ENCODE results near the gene EHBP1L1. TPM values are rescaled to one million over a fixed set of nuclear protein-coding genes. Genes with fewer than 3 reads are reported as not detected.
A peak's percentile ranks its signal among the peaks of the same experiment; 100 is the strongest.

Gene EHBP1L1
- total and polyA plus RNA-seq, 2 of the 13 experiments (the other 11 are each of a cell fraction or from before 2014, with no cell fraction given): 8.3 to 10.6 TPM

DNA sequence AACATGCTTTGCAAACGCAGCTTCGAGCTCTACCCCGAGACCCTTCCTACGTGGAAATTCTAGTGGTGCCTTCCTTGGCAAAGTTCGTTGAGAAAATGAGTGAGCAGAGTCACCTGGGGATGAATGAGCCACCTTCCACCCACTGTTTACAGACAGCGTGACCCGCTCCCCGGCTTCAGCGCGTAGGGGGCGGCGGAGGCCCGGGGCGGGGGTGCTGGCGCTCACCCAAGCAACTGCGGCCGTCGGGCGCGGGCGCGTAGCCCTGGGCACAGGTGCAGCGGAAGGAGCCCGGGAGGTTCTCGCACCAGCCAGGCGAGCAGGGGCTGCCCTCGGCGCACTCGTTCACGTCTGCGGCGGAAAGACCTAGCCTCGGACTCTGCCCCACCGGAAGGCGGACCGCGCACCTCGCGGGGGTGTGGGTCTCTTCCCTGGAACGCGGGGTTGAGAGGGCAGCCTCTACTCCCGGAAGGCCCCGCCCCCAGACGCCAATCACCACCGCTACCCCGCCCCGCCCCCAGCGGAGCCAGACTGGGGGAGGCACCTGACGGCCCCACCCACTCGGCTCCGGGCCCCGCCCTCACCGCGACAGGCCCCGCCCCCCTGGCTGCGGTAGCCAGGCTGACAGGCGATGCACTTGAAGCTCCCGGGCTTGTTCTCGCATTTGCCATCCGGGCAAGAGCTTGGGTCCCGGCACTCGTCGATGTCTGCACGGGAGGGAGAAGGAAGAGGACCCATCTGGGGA lies 29.5 kb upstream of the EHBP1L1 start:
- H3K79me2 ChIP-seq (ENCODE audit: insufficient read depth, low read length): no peaks in the 10 kb centered on the region
- peak overlapping the region; percentile 44 to 68 (median 58); a peak in 5 of 6 replicates for H3K4me3 ChIP-seq (replicated peaks in 1 of 3; ENCODE audit: insufficient read depth in 1 of 3, low read depth in 2 of 3, low read length in 3 of 3)
- peak; percentile 64 for ATAC-seq
- ChIA-PET POLR2A (interaction anchor here (0.7 to 2.0 kb wide), 5 partner anchors 14 to 68 kb away, joined by 3 to 7 read pairs (median 3); partner anchors contain the start of gene ZNRD2), CTCF (ENCODE audit: low intra/inter-chr PET ratio, low total read pairs) (no interaction called here)
- H2AFZ ChIP-seq (ENCODE audit: low read length): no peak overlapping the region
- no peaks in the 10 kb centered on the region for H4K20me1 ChIP-seq (ENCODE audit: insufficient read depth, low read length)
- H3K4me2 ChIP-seq (ENCODE audit: low read depth, low read length): peak overlapping the region; percentile 73
- H3K27ac ChIP-seq (ENCODE audit: extremely low read length, insufficient read depth, low read length): peak overlapping the region; percentile 66
- no peaks in the 10 kb centered on the region for H3K9me3 ChIP-seq (ENCODE audit: low read length)
- DNase-seq (ENCODE audit: low spot score): peak; percentile 75
- 73% methylated on average over 29 of the region's 64 CpGs for WGBS (ENCODE audit: low lambda C conversion rate)
- H3K27me3 ChIP-seq (ENCODE audit: control insufficient read depth in 1 of 2, insufficient read depth in 2 of 2, low read length in 2 of 2): no peaks in the 10 kb centered on the region
- BruUV-seq (replicated peaks): no TSS peak
- in situ Hi-C loops (cut with HindIII; ENCODE audit: extremely low pct_ligation_motif_present, low pct_unique_long_range_greater_than_20kb): no loop called here
- H3K36me3 ChIP-seq (replicated peaks in 1 of 2; ENCODE audit: control insufficient read depth in 1 of 2, insufficient read depth in 2 of 2, low read length in 2 of 2): peaks cover 4 to 11% of the 10 kb centered on the region in 2 experiments; a peak in 2 of 5 replicates
- no peak for FAIRE-seq
- H3K9ac ChIP-seq (ENCODE audit: insufficient read depth, low read depth, low read length): peak overlapping the region; percentile 61
- H3K4me1 ChIP-seq (ENCODE audit: insufficient read depth, low read length): peaks cover 26% of the 10 kb centered on the region
- intact Hi-C loops (cut with micrococcal nuclease; ENCODE audit: unreplicated experiment): no loop called here
- TF ChIP-seq, protein P1, sequence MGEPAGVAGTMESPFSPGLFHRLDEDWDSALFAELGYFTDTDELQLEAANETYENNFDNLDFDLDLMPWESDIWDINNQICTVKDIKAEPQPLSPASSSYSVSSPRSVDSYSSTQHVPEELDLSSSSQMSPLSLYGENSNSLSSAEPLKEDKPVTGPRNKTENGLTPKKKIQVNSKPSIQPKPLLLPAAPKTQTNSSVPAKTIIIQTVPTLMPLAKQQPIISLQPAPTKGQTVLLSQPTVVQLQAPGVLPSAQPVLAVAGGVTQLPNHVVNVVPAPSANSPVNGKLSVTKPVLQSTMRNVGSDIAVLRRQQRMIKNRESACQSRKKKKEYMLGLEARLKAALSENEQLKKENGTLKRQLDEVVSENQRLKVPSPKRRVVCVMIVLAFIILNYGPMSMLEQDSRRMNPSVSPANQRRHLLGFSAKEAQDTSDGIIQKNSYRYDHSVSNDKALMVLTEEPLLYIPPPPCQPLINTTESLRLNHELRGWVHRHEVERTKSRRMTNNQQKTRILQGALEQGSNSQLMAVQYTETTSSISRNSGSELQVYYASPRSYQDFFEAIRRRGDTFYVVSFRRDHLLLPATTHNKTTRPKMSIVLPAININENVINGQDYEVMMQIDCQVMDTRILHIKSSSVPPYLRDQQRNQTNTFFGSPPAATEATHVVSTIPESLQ (CRISPR knock-in tag; conservative IDR thresholded peaks at IDR 0.05): no peak
- TF ChIP-seq ZNF891 (CRISPR knock-in tag; IDR thresholded peaks at IDR 0.05) (no peak), ATF1 (CRISPR knock-in tag; IDR thresholded peaks at IDR 0.05) (no peak), ADNP (CRISPR knock-in tag; IDR thresholded peaks at IDR 0.05) (no peak), ZSCAN21 (CRISPR knock-in tag; IDR thresholded peaks at IDR 0.05; ENCODE audit: borderline replicate concordance) (no peak; the same call in 1 of the 2 replicates), ZNF333 (CRISPR knock-in tag; IDR thresholded peaks at IDR 0.05; ENCODE audit: borderline replicate concordance) (no peak), SIN3B (IDR thresholded peaks at IDR 0.05; ENCODE audit: low read length) (no peak), FOXC1 (CRISPR knock-in tag; IDR thresholded peaks at IDR 0.05; ENCODE audit: borderline replicate concordance) (no peak), ZNF569 (CRISPR knock-in tag; IDR thresholded peaks at IDR 0.05; ENCODE audit: borderline replicate concordance) (no peak), ZNF747 (CRISPR knock-in tag; IDR thresholded peaks at IDR 0.05; ENCODE audit: borderline replicate concordance) (no peak), NR2F6 (IDR thresholded peaks at IDR 0.05) (no peak), NR2F6 (CRISPR knock-in tag; IDR thresholded peaks at IDR 0.05) (peak; percentile 75), NFIB (CRISPR knock-in tag; IDR thresholded peaks at IDR 0.05; ENCODE audit: borderline replicate concordance) (no peak), TEAD3 (CRISPR knock-in tag; optimal IDR thresholded peaks at IDR 0.05; ENCODE audit: borderline replicate concordance) (peak; percentile 84), CEBPB (IDR thresholded peaks at IDR 0.05; ENCODE audit: borderline replicate concordance, low read depth, low read length) (no peak), ZNF672 (CRISPR knock-in tag; IDR thresholded peaks at IDR 0.05) (no peak), NPAS2 (CRISPR knock-in tag; IDR thresholded peaks at IDR 0.05; ENCODE audit: borderline replicate concordance) (no peak), NRL (CRISPR knock-in tag; IDR thresholded peaks at IDR 0.05; ENCODE audit: borderline replicate concordance) (no peak), SIX1 (CRISPR knock-in tag; IDR thresholded peaks at IDR 0.05; ENCODE audit: borderline replicate concordance) (no peak)
- TF ChIP-seq, protein P2, sequence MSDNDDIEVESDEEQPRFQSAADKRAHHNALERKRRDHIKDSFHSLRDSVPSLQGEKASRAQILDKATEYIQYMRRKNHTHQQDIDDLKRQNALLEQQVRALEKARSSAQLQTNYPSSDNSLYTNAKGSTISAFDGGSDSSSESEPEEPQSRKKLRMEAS (IDR thresholded peaks at IDR 0.05): peak; percentile 42; the same call in 1 of the 2 replicates
- TF ChIP-seq, protein P3, sequence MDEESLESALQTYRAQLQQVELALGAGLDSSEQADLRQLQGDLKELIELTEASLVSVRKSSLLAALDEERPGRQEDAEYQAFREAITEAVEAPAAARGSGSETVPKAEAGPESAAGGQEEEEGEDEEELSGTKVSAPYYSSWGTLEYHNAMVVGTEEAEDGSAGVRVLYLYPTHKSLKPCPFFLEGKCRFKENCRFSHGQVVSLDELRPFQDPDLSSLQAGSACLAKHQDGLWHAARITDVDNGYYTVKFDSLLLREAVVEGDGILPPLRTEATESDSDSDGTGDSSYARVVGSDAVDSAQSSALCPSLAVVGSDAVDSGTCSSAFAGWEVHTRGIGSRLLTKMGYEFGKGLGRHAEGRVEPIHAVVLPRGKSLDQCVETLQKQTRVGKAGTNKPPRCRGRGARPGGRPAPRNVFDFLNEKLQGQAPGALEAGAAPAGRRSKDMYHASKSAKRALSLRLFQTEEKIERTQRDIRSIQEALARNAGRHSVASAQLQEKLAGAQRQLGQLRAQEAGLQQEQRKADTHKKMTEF (CRISPR knock-in tag; IDR thresholded peaks at IDR 0.05): peak; percentile 59; the same call in 1 of the 2 replicates
- TF ChIP-seq, protein P4, sequence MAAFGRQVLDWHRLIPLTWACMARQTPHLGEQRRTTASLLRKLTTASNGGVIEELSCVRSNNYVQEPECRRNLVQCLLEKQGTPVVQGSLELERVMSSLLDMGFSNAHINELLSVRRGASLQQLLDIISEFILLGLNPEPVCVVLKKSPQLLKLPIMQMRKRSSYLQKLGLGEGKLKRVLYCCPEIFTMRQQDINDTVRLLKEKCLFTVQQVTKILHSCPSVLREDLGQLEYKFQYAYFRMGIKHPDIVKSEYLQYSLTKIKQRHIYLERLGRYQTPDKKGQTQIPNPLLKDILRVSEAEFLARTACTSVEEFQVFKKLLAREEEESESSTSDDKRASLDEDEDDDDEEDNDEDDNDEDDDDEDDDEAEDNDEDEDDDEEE (CRISPR knock-in tag; IDR thresholded peaks at IDR 0.05): no peak

Data from HepG2 (cell line).